Mesendoderm (in vitro differentiated cells): Measurements from ENCODE around the gene DNM3.
"Not testable (repeated sequence)": the region's sequence is repeated elsewhere in the genome, so short reads cannot be mapped to it uniquely, and the experiment has no call there.

Experiments
- DNase-seq: peaks from one replicate; pipeline ENCODE4 v3.0.0; 2013
- H2AK5ac ChIP-seq: 2 replicates; pipeline ENCODE4 v1.6.1; 2013; ENCODE audit warnings: low read length, inconsistent platforms
- H2BK120ac ChIP-seq: 2 replicates; pipeline ENCODE4 v1.6.1; 2013; ENCODE audit warnings: low read depth, mild to moderate bottlenecking, low read length, moderate library complexity, mixed read lengths
- H2BK15ac ChIP-seq: replicated peaks from 2 replicates; pipeline ENCODE4 v1.6.1; 2013; ENCODE audit warnings: low read depth, mild to moderate bottlenecking, moderate library complexity
- H2BK5ac ChIP-seq: 2 replicates; pipeline ENCODE4 v1.6.1; 2013; ENCODE audit warnings: low read length, inconsistent platforms
- H3K18ac ChIP-seq: 2 replicates; pipeline ENCODE4 v1.6.1; 2013; ENCODE audit warnings: mild to moderate bottlenecking, low read length, mixed read lengths
- H3K23ac ChIP-seq: one replicate; pipeline ENCODE4 v1.6.1; 2013; ENCODE audit warnings: low read length
- H3K27ac ChIP-seq: 2 replicates; pipeline ENCODE4 v1.5.1; 2013; ENCODE audit warnings: low read depth, mild to moderate bottlenecking, inconsistent platforms, low read length, moderate library complexity
- H3K27me3 ChIP-seq: 2 replicates; pipeline ENCODE4 v1.6.1; 2013; ENCODE audit warnings: low read length, control low read depth, mild to moderate bottlenecking, inconsistent platforms; ENCODE audit not compliant: insufficient read depth, poor library complexity
- H3K36me3 ChIP-seq: 2 replicates; pipeline ENCODE4 v1.6.1; 2013; ENCODE audit warnings: low read length, inconsistent platforms; ENCODE audit not compliant: control insufficient read depth, insufficient read depth
- H3K4ac ChIP-seq: one replicate; pipeline ENCODE4 v1.6.1; 2013; ENCODE audit warnings: low read depth, mild to moderate bottlenecking, low read length, moderate library complexity
- H3K4me1 ChIP-seq: 2 replicates; pipeline ENCODE4 v1.6.1; 2013; ENCODE audit warnings: low read depth, low read length, inconsistent platforms; ENCODE audit not compliant: control insufficient read depth
- H3K4me2 ChIP-seq: 2 replicates; pipeline ENCODE4 v1.6.1; 2013; ENCODE audit warnings: low read length
- H3K4me3 ChIP-seq: 2 replicates; pipeline ENCODE4 v1.5.1; 2013; ENCODE audit warnings: mild to moderate bottlenecking, low read length
- H3K56ac ChIP-seq: one replicate; pipeline ENCODE4 v1.6.1; 2013; ENCODE audit warnings: low read length
- H3K79me1 ChIP-seq: 2 replicates; pipeline ENCODE4 v1.6.1; 2013; ENCODE audit warnings: low read length, inconsistent platforms
- H3K79me2 ChIP-seq: 2 replicates; pipeline ENCODE4 v1.6.1; 2013; ENCODE audit warnings: mild to moderate bottlenecking, low read length; ENCODE audit not compliant: control insufficient read depth, insufficient read depth
- H3K9ac ChIP-seq: 2 replicates; pipeline ENCODE4 v1.6.1; 2013; ENCODE audit warnings: low read length, inconsistent platforms
- H4K5ac ChIP-seq: one replicate; pipeline ENCODE4 v1.6.1; 2013; ENCODE audit warnings: low read length
- H4K8ac ChIP-seq: one replicate; pipeline ENCODE4 v1.6.1; 2013; ENCODE audit warnings: low read depth, mild to moderate bottlenecking, control low read depth, low read length, moderate library complexity
- WGBS: extraction: QIAGEN DNeasy Blood & Tissue Kit; methylation state at CpG from one replicate; pipeline ENCODE4 v1.1.7; 2013; ENCODE audit warnings: low lambda C conversion rate, missing lambda C conversion rate; ENCODE audit not compliant: insufficient coverage; ENCODE audit errors: extremely low coverage; 5-methylcytosine and 5-hydroxymethylcytosine counted together

Gene DNM3

DNA sequence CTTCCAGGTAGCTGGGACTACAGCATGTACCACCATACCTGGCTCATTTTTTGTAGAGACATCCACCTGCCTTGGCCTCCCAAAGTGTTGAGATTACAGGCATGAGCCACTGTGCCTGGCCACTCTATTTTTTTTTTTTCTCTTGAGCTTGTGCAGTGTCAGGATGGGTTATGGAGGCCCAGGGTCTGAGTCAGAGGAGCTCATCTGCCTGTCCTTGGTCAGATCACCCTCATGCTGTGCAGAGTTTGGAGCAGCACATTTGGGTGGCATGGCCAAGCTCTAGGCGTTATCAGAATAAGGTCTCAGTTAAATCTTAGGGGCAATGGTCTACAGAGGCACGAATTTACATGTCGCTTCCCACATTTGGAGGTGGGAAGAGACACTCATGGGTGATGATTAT is 43.0 kb upstream of the DNM3 start:
- H2BK120ac ChIP-seq, result no peak overlapping the region
- no CpG with 5 or more reads among the region's 3 CpGs for WGBS
- no peaks in the 10 kb centered on the region for H3K4me1 ChIP-seq
- no peak overlapping the region for H4K5ac ChIP-seq
- no peak overlapping the region for H3K56ac ChIP-seq
- H3K79me1 ChIP-seq, result peaks cover 1% of the 10 kb centered on the region
- H3K27me3 ChIP-seq, result no peaks in the 10 kb centered on the region
- H2BK15ac ChIP-seq, result no peak overlapping the region
- no peak overlapping the region for H3K9ac ChIP-seq
- DNase-seq, result no peak
- no peak overlapping the region for H3K4me2 ChIP-seq
- H3K36me3 ChIP-seq, result peaks cover 5% of the 10 kb centered on the region
- no peak overlapping the region for H2BK5ac ChIP-seq
- no peak overlapping the region for H3K23ac ChIP-seq
- H3K4ac ChIP-seq, result no peak overlapping the region
- no peak overlapping the region for H3K27ac ChIP-seq
- no peak overlapping the region for H3K4me3 ChIP-seq
- H2AK5ac ChIP-seq, result no peak overlapping the region
- H3K79me2 ChIP-seq, result no peaks in the 10 kb centered on the region
- no peak overlapping the region for H3K18ac ChIP-seq
- H4K8ac ChIP-seq, result no peak overlapping the region

DNA sequence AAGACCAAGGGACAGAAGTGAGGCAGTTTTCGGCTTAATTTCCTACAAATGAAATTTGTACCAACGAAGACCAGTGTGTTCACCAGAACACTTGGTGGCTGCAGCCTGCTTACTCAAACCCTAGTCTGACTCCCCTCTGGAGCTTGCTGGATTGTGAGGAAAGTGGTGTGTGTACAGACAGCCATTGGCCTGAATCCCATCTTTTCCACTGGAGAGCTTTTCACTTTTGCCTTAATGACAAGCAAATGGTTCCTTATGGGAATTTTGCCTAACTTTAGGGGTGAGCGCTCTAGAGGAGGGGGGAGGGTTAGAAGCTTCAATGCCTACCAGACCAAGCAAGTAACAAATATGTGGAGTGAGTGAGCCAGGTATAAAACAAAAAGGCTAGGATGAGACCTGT is 42.5 kb upstream of the DNM3 start:
- no peak overlapping the region for H3K18ac ChIP-seq
- no peaks in the 10 kb centered on the region for H3K4me1 ChIP-seq
- no peak overlapping the region for H3K4me2 ChIP-seq
- no peak overlapping the region for H4K5ac ChIP-seq
- no peak overlapping the region for H3K4me3 ChIP-seq
- no peak overlapping the region for H2AK5ac ChIP-seq
- H3K27me3 ChIP-seq, result no peaks in the 10 kb centered on the region
- H3K4ac ChIP-seq, result no peak overlapping the region
- no peak overlapping the region for H4K8ac ChIP-seq
- H3K56ac ChIP-seq, result no peak overlapping the region
- no peak overlapping the region for H3K23ac ChIP-seq
- no peak overlapping the region for H2BK15ac ChIP-seq
- no peak for DNase-seq
- no peak overlapping the region for H3K27ac ChIP-seq
- H3K79me2 ChIP-seq, result no peaks in the 10 kb centered on the region
- H2BK120ac ChIP-seq, result no peak overlapping the region
- H2BK5ac ChIP-seq, result no peak overlapping the region
- WGBS, result no CpG with 5 or more reads among the region's 3 CpGs
- peaks cover 5% of the 10 kb centered on the region for H3K36me3 ChIP-seq
- H3K9ac ChIP-seq, result no peak overlapping the region
- peaks cover 1% of the 10 kb centered on the region for H3K79me1 ChIP-seq

DNA sequence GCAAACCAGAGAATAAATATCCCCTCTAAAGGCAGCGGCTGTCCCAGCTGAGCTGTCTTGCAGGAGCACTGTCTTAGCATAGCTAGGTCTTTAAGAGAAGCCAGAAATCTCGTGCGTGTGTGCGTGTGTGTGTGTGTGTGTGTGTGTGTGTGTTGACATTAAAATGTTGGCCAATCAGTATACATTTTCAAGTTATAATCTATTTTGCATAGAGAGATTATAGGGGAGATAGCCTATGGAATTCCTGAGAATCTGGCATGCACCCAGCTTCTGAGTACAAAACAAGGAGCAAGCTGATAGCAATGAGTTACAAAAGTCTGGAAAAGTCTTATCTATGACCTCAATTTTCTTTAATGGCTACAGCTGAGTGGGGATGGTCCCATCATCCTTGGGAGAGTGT is 42.1 kb upstream of the DNM3 start:
- Histone ChIP-seq H3K4me1 (no peaks in the 10 kb centered on the region), H2BK5ac (no peak overlapping the region), H3K4me2 (no peak overlapping the region), H3K36me3 (peaks cover 3% of the 10 kb centered on the region), H3K27me3 (no peaks in the 10 kb centered on the region), H4K5ac (no peak overlapping the region), H3K79me1 (peaks cover 1% of the 10 kb centered on the region), H4K8ac (no peak overlapping the region), H3K79me2 (no peaks in the 10 kb centered on the region), H3K23ac (no peak overlapping the region), H2BK120ac (no peak overlapping the region), H3K18ac (no peak overlapping the region), H3K4me3 (no peak overlapping the region), H3K56ac (no peak overlapping the region), H3K4ac (no peak overlapping the region), H3K9ac (no peak overlapping the region), H2AK5ac (no peak overlapping the region), H2BK15ac (no peak overlapping the region), H3K27ac (no peak overlapping the region)
- no peak for DNase-seq
- no CpG with 5 or more reads among the region's 4 CpGs for WGBS

DNA sequence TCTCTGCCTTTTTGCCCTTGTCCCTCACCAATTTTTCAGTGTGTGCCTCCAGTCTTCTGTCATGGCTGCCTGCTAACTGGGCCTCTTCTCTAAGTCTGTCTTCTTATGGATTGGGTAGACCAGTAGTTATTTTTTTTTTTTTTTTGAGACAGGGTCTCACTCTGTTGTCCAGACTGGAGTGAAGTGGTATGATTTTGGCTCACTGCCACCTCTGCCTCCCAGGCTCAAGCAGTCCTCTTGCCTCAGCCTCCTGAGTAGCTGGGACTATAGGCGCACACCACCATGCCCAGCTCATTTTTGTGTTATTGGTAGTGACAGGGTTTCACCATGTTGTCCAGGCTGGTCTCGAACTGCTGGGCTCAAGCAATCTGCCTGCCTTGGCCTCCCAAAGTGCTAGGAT is 41.6 kb upstream of the DNM3 start:
- H3K4me3 ChIP-seq, H3K27me3 ChIP-seq, H3K79me1 ChIP-seq, H3K56ac ChIP-seq, H4K8ac ChIP-seq, H3K23ac ChIP-seq, H2BK15ac ChIP-seq, H3K4ac ChIP-seq, DNase-seq, H2BK5ac ChIP-seq, H3K36me3 ChIP-seq, H2BK120ac ChIP-seq, H2AK5ac ChIP-seq, H3K18ac ChIP-seq, H3K4me1 ChIP-seq, H3K27ac ChIP-seq, H3K79me2 ChIP-seq, H3K9ac ChIP-seq, H4K5ac ChIP-seq, H3K4me2 ChIP-seq: not testable (repeated sequence)
- WGBS, result no CpG with 5 or more reads among the region's 2 CpGs

DNA sequence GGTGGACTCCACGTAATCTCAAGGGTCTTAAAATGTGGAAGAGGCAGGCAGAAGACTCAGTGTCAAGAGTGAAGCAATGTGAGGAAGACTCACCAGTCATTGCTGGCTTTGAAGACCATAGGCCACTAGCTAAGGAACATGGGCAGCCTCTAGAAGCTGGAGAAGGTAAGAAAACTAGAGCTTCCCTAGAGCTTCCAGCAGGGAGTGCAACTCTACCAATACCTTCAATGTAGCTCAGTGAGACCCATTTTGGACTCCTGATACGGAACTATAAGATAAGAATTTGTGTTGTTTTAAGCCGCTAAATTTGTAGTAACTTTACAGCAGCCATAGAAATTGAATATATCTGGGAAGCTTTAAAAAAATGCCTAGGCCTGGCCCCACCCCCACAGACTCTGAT is 41.0 kb upstream of the DNM3 start:
- no CpG with 5 or more reads among the region's 3 CpGs for WGBS
- H4K5ac ChIP-seq, result no peak overlapping the region

DNA sequence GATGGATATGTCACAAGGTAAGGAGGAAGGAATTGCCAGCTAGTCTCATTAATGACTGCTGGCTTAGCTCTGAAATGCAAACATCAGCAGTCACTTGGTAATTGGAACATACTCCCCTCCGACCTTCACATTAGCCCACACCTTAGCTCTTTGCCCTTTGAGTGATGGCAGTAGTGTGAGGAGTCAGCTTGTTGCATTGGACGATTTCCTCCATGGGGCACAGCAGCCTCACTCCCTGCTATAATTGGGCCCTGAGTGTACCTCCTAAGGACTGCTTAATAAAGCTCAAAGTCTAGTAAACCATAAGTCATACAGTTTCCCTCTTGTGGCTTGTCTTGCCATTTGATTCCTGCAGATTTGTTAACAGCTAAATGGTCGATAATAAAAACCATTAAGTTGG is 40.4 kb upstream of the DNM3 start:
- Histone ChIP-seq H2BK5ac (no peak overlapping the region), H3K18ac (no peak overlapping the region), H3K27ac (no peak overlapping the region), H3K56ac (no peak overlapping the region), H2BK15ac (no peak overlapping the region), H3K79me1 (no peaks in the 10 kb centered on the region), H3K27me3 (no peaks in the 10 kb centered on the region), H3K4me1 (no peaks in the 10 kb centered on the region), H4K8ac (no peak overlapping the region), H3K79me2 (no peaks in the 10 kb centered on the region), H3K36me3 (no peaks in the 10 kb centered on the region), H3K4me3 (no peak overlapping the region), H3K4ac (no peak overlapping the region), H2AK5ac (no peak overlapping the region), H3K4me2 (no peak overlapping the region), H3K23ac (no peak overlapping the region), H4K5ac (no peak overlapping the region), H2BK120ac (no peak overlapping the region), H3K9ac (no peak overlapping the region)
- no peak for DNase-seq
- WGBS, result no CpG with 5 or more reads among the region's 3 CpGs

More for the DNA sequence above, 41.0 kb upstream of the DNM3 start:
- Histone ChIP-seq H2BK15ac (no peak overlapping the region), H3K23ac (no peak overlapping the region), H4K8ac (no peak overlapping the region), H3K27me3 (no peaks in the 10 kb centered on the region), H3K79me1 (peaks cover under 1% of the 10 kb centered on the region), H2BK5ac (no peak overlapping the region), H3K9ac (no peak overlapping the region), H3K79me2 (no peaks in the 10 kb centered on the region), H2AK5ac (no peak overlapping the region), H2BK120ac (no peak overlapping the region), H3K4me1 (no peaks in the 10 kb centered on the region), H3K18ac (no peak overlapping the region), H3K36me3 (peaks cover under 1% of the 10 kb centered on the region), H3K4me3 (no peak overlapping the region), H3K4me2 (no peak overlapping the region), H3K27ac (no peak overlapping the region), H3K4ac (no peak overlapping the region), H3K56ac (no peak overlapping the region)
- peak; percentile 59 for DNase-seq
